ENCODE measurements around the gene TMEM245. TPM values are rescaled to one million over a fixed set of nuclear protein-coding genes. Genes with fewer than 3 reads are reported as not detected.

The TMEM245 gene
- 24.6 and 38.5 TPM in 2 replicates for total RNA-seq

DNA sequence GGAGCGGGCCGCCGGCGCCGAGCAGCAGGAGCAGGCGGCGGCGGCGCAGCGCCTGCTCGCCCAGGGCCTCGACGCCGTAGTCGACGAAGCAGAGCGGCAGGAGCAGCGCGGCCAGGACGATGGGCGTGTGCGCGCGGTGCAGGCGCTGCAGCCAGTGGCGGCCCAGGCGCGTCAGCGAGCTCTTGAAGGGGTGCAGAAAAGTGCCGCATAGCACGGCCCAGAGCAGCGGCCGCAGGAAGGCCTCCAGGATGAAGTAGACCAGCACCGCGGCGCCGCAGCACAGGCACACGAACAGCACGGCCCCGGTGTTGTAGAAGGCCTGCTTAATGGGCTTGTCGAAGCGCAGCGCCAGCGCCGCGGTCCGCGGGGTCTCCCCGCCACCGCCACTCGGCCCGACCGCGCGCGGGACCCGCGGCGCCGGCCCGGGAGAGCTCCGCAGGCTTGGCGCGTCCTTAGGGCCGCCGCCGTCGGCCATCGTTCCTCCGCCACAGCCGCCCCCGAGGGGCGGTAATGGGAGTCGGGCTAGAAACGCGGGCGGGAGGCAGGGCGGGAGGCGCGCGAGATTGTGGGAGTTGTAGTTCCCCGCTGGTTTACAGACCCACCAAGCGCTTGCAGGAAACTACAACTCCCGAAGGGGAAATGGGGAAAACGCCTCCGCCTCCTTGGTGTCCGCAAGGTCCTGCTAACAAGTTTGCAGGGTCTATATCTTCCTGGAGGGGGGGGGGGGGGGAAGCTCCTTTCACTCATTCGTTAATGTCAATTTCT is at the start of gene TMEM245:
TMEM245 (minus strand) TSS at position 509 of the 765 bp plus-strand sequence; CDS start at position 475, 34 bp downstream.

DNA sequence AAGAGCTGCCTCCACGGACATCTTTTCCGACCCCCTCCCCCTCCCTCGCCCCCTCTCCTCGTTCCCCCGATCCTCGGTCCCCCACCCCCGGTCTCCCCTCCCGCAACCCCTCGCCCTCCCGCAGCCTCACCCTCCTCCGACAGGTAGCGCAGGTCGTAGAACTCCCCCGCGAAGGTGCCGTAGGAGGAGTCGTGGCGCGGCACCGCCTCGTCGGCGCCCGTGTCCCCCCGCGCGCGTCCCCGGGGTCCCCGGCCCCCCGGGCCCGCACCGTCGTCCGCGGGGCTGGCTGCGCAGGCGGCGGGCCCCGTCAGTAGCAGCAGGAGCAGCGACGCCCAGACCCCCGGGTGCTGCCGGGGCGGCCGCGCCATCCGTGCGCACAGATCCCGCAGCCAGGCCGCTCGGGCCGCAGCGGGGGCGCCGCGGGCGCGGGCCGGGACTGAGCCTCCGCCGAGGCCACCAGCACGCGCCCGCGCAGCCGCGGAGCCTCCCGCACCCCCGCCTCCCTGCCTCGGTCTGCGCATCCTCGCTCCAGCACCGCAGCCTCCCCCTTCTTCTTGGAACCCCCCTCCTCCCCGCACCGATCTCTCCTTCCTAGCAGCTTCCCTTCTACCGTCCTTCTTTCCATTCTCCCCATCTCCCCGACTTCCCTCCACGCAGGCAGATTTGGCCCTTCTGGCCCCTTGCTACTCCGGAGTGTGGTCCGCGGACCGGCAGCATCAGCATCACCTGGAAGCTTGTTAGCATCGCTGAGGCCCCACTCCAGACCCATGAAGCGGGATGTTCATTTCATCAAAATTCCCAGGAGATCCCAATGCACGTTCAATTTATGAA is 47.2 kb upstream of the TMEM245 start, which contains the start of gene FRRS1L:
FRRS1L (minus strand) TSS at position 479 of the 831 bp plus-strand sequence; CDS start at position 368, 111 bp downstream.

DNA sequence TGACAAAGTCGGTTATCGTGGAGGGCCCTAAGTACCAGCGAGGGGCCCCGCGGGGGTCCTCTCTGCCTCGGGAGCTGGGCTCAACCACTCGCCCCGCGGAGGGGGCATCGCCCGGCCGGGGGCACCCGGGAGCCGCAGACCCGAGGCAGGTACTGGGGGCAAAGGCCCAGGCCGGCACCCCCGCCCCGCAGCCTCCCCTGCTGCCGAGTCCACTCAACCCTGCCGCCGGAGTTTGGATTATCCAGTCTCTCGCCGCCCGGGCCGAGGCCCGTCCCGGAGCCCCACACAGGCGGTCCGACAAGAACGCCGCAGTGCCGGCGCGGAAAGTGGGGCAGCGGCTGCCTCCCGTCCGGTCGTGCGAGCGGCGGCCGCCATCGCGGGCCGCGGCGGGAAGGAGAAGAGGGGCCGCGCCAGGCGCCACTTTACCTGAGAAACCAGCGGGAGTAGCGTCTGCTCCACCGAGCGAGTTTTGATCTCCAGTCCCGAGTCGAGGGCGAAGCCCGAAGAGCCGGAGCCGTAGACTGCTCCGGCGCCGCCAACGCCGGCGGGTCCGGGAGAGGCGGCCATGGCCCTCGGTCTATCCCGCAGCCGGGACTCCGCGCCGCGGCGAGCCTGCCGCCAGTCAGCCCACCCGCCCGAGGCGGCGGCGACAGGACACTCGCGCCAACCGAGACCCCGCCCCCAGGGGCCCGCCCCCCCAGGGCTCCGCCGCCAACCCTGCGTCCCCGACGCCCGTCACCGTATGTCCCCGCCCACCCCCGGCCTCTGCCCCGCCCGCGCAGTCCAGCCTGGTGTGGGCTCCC is 106.7 kb downstream of the TMEM245 start, which contains the start of gene CTNNAL1:
CTNNAL1 (minus strand) TSS at position 624 of the 803 bp plus-strand sequence; CDS start at position 567, 57 bp downstream.

Other genes starting within 250 kb of the TMEM245 start
- gene ELP1, start 185.8 kb downstream of the TMEM245 start, total RNA-seq: 12.9 and 22.6 TPM in 2 replicates
- 6.9 and 9.2 TPM in 2 replicates for gene ABITRAM, start 185.5 kb downstream of the TMEM245 start, total RNA-seq
- gene CTNNAL1, start 106.4 kb downstream of the TMEM245 start, total RNA-seq: 25.4 and 45.5 TPM in 2 replicates
- gene FRRS1L, start 47.3 kb upstream of the TMEM245 start, total RNA-seq: 0.35 and 1.2 TPM in 2 replicates
- gene EPB41L4B, start 201.1 kb upstream of the TMEM245 start, total RNA-seq: under 0.01 and 0.35 TPM in 2 replicates

Measured in pericardium fibroblast (primary cell).